HEK293 (cell line): ENCODE measurements around the gene SERTAD2.

Experiments used
- REPIN1 ChIP-seq: fragments of 450-650 bp; formaldehyde crosslinking; IDR thresholded peaks from 2 replicates; pipeline ENCODE4 v1.5.1; 2017; ENCODE audit warnings: missing biosample characterization, missing genetic modification characterization, low read depth
- ZBTB7A ChIP-seq: fragments of 450-650 bp; formaldehyde crosslinking; IDR thresholded peaks from 2 replicates; pipeline ENCODE4 v1.5.1; 2016; ENCODE audit warnings: low read depth, missing biosample characterization, missing genetic modification characterization
- ZNF596 ChIP-seq: fragments of 450-650 bp; IDR thresholded peaks from 2 replicates; pipeline ENCODE4 v1.5.0; 2018; ENCODE audit warnings: missing biosample characterization, mild to moderate bottlenecking, missing genetic modification characterization, moderate library complexity
- ZNF623 ChIP-seq: fragments of 450-650 bp; formaldehyde crosslinking; IDR thresholded peaks from 2 replicates; pipeline ENCODE4 v1.5.1; 2016; ENCODE audit warnings: missing biosample characterization, missing genetic modification characterization
- ZNF777 ChIP-seq: fragments of 450-650 bp; formaldehyde crosslinking; IDR thresholded peaks from 2 replicates; pipeline ENCODE4 v1.5.1; 2017; ENCODE audit warnings: missing biosample characterization, missing genetic modification characterization, borderline replicate concordance
- ZXDB ChIP-seq: fragments of 450-650 bp; formaldehyde crosslinking; IDR thresholded peaks from 2 replicates; pipeline ENCODE4 v1.5.1; 2016; ENCODE audit warnings: missing biosample characterization, missing genetic modification characterization
- TF ChIP-seq, protein P1 (sequence below): fragments of 450-650 bp; formaldehyde crosslinking; IDR thresholded peaks from 2 replicates; pipeline ENCODE4 v1.5.1; 2016; ENCODE audit warnings: missing biosample characterization, missing genetic modification characterization
- TF ChIP-seq, protein P2 (sequence below): fragments of 450-650 bp; formaldehyde crosslinking; IDR thresholded peaks from 2 replicates; pipeline ENCODE4 v1.5.1; 2016; ENCODE audit warnings: missing biosample characterization, missing genetic modification characterization
- TF ChIP-seq, protein P3 (sequence below): fragments of 450-650 bp; formaldehyde crosslinking; IDR thresholded peaks from 2 replicates; pipeline ENCODE4 v1.5.1; 2016; ENCODE audit warnings: missing biosample characterization, missing genetic modification characterization, low read depth
- TF ChIP-seq, protein P4 (sequence below): fragments of 450-650 bp; formaldehyde crosslinking; IDR thresholded peaks from 2 replicates; pipeline ENCODE4 v1.5.1; 2016; ENCODE audit warnings: missing biosample characterization, missing genetic modification characterization
- TF ChIP-seq, protein P5 (sequence below): fragments of 450-650 bp; formaldehyde crosslinking; IDR thresholded peaks from 2 replicates; pipeline ENCODE4 v1.5.1; 2016; ENCODE audit warnings: missing biosample characterization, missing genetic modification characterization

DNA sequence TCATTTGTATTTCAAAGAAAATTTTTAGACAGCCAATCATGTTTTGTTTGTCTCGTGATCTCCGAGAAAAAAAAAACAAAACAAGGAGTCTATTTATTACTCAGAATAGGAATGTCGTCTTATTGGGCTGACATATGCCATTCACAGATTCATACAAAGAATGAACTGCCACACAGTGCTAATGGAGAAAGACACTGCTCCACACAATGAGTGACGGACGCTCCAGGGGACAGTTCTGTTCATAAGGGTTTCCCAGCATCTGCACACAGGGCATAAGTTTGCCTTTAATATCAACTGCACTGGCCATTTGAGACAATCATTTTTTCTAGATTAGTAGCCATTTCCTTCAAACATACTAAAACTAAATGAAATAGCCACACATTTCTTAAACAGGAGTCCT lies 3.4 kb downstream of the SERTAD2 start:
- TF ChIP-seq, protein P1, sequence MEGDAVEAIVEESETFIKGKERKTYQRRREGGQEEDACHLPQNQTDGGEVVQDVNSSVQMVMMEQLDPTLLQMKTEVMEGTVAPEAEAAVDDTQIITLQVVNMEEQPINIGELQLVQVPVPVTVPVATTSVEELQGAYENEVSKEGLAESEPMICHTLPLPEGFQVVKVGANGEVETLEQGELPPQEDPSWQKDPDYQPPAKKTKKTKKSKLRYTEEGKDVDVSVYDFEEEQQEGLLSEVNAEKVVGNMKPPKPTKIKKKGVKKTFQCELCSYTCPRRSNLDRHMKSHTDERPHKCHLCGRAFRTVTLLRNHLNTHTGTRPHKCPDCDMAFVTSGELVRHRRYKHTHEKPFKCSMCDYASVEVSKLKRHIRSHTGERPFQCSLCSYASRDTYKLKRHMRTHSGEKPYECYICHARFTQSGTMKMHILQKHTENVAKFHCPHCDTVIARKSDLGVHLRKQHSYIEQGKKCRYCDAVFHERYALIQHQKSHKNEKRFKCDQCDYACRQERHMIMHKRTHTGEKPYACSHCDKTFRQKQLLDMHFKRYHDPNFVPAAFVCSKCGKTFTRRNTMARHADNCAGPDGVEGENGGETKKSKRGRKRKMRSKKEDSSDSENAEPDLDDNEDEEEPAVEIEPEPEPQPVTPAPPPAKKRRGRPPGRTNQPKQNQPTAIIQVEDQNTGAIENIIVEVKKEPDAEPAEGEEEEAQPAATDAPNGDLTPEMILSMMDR (tag by site-specific recombination) = no peak
- TF ChIP-seq ZNF596 (tag by site-specific recombination) = no peak
- TF ChIP-seq, protein P2, sequence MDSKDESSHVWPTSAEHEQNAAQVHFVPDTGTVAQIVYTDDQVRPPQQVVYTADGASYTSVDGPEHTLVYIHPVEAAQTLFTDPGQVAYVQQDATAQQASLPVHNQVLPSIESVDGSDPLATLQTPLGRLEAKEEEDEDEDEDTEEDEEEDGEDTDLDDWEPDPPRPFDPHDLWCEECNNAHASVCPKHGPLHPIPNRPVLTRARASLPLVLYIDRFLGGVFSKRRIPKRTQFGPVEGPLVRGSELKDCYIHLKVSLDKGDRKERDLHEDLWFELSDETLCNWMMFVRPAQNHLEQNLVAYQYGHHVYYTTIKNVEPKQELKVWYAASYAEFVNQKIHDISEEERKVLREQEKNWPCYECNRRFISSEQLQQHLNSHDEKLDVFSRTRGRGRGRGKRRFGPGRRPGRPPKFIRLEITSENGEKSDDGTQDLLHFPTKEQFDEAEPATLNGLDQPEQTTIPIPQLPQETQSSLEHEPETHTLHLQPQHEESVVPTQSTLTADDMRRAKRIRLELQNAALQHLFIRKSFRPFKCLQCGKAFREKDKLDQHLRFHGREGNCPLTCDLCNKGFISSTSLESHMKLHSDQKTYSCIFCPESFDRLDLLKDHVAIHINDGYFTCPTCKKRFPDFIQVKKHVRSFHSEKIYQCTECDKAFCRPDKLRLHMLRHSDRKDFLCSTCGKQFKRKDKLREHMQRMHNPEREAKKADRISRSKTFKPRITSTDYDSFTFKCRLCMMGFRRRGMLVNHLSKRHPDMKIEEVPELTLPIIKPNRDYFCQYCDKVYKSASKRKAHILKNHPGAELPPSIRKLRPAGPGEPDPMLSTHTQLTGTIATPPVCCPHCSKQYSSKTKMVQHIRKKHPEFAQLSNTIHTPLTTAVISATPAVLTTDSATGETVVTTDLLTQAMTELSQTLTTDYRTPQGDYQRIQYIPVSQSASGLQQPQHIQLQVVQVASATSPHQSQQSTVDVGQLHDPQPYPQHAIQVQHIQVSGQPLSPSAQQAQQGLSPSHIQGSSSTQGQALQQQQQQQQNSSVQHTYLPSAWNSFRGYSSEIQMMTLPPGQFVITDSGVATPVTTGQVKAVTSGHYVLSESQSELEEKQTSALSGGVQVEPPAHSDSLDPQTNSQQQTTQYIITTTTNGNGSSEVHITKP (tag by site-specific recombination) = no peak
- TF ChIP-seq, protein P3, sequence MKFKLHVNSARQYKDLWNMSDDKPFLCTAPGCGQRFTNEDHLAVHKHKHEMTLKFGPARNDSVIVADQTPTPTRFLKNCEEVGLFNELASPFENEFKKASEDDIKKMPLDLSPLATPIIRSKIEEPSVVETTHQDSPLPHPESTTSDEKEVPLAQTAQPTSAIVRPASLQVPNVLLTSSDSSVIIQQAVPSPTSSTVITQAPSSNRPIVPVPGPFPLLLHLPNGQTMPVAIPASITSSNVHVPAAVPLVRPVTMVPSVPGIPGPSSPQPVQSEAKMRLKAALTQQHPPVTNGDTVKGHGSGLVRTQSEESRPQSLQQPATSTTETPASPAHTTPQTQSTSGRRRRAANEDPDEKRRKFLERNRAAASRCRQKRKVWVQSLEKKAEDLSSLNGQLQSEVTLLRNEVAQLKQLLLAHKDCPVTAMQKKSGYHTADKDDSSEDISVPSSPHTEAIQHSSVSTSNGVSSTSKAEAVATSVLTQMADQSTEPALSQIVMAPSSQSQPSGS = no peak
- no peak for TF ChIP-seq ZXDB
- TF ChIP-seq, protein P4, sequence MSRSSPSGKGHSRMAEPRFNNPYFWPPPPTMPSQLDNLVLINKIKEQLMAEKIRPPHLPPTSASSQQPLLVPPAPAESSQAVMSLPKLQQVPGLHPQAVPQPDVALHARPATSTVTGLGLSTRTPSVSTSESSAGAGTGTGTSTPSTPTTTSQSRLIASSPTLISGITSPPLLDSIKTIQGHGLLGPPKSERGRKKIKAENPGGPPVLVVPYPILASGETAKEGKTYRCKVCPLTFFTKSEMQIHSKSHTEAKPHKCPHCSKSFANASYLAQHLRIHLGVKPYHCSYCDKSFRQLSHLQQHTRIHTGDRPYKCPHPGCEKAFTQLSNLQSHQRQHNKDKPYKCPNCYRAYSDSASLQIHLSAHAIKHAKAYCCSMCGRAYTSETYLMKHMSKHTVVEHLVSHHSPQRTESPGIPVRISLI (tag by site-specific recombination) = no peak
- TF ChIP-seq, protein P5, sequence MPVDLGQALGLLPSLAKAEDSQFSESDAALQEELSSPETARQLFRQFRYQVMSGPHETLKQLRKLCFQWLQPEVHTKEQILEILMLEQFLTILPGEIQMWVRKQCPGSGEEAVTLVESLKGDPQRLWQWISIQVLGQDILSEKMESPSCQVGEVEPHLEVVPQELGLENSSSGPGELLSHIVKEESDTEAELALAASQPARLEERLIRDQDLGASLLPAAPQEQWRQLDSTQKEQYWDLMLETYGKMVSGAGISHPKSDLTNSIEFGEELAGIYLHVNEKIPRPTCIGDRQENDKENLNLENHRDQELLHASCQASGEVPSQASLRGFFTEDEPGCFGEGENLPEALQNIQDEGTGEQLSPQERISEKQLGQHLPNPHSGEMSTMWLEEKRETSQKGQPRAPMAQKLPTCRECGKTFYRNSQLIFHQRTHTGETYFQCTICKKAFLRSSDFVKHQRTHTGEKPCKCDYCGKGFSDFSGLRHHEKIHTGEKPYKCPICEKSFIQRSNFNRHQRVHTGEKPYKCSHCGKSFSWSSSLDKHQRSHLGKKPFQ (tag by site-specific recombination) = no peak
- no peak for TF ChIP-seq REPIN1 (tag by site-specific recombination)
- TF ChIP-seq ZNF777 (tag by site-specific recombination) = no peak
- TF ChIP-seq ZNF623 (tag by site-specific recombination) = no peak
- TF ChIP-seq ZBTB7A (tag by site-specific recombination) = no peak
